GM23338 (cell line): ENCODE data around the gene EXD3. TPM values are rescaled to one million over a fixed set of nuclear protein-coding genes. Genes with fewer than 3 reads are reported as not detected.

Experiments used
- ATAC-seq: fragments of 200-7000 bp; cut with Tn5 transposase; 3 replicates; pipeline ENCODE4 v1.9.1; 2020
- DNase-seq: peaks from one replicate; pipeline ENCODE4 v3.0.0-alpha.2; 2015; ENCODE audit warnings: low spot score
- H2AFZ ChIP-seq: fragments of 200-600 bp; sonication (generic); 2 replicates; pipeline ENCODE4 v1.8.0; 2016; ENCODE audit warnings: antibody characterized with exemption, mild to moderate bottlenecking, moderate library complexity
- H3F3A ChIP-seq: fragments of 200-600 bp; sonication (generic); replicated peaks from 2 replicates; pipeline ENCODE4 v1.8.0; 2017; ENCODE audit warnings: antibody characterized with exemption, mixed run types, low read depth
- H3K27ac ChIP-seq: fragments of 200-600 bp; sonication (generic); 2 replicates; pipeline ENCODE4 v1.6.1; 2016; ENCODE audit warnings: low read depth
- H3K27me3 ChIP-seq: fragments of 200-600 bp; sonication (generic); 2 replicates; pipeline ENCODE4 v1.8.0; 2016; ENCODE audit warnings: mild to moderate bottlenecking, mixed run types, moderate library complexity; ENCODE audit not compliant: insufficient read depth
- H3K36me3 ChIP-seq: fragments of 200-600 bp; sonication (generic); 2 replicates; pipeline ENCODE4 v1.8.0; 2016; ENCODE audit warnings: mild to moderate bottlenecking; ENCODE audit not compliant: insufficient read depth
- H3K4me1 ChIP-seq: fragments of 200-600 bp; sonication (generic); 2 replicates; pipeline ENCODE4 v1.8.0; 2016; ENCODE audit warnings: mild to moderate bottlenecking, moderate library complexity; ENCODE audit not compliant: insufficient read depth
- H3K4me2 ChIP-seq: fragments of 200-600 bp; sonication (generic); 2 replicates; pipeline ENCODE4 v1.7.1; 2017; ENCODE audit warnings: mixed run types
- H3K4me3 ChIP-seq: fragments of 200-600 bp; sonication (generic); 2 replicates; pipeline ENCODE4 v1.6.1; 2016; ENCODE audit warnings: mixed run types
- H3K79me2 ChIP-seq: fragments of 200-600 bp; sonication (generic); replicated peaks from 2 replicates; pipeline ENCODE4 v1.8.0; 2017; ENCODE audit warnings: mild to moderate bottlenecking; ENCODE audit not compliant: insufficient read depth
- H3K9me2 ChIP-seq: fragments of 200-600 bp; sonication (generic); 2 replicates; pipeline ENCODE4 v1.8.0; 2017; ENCODE audit not compliant: insufficient read depth
- H4K20me1 ChIP-seq: fragments of 200-600 bp; sonication (generic); replicated peaks from 2 replicates; pipeline ENCODE4 v1.8.0; 2017; ENCODE audit warnings: mild to moderate bottlenecking; ENCODE audit not compliant: insufficient read depth
- H3K27ac Mint-ChIP-seq: 2 replicates; pipeline ENCODE4 v1.8.0; 2020; ENCODE audit warnings: inconsistent platforms, mild to moderate bottlenecking, moderate library complexity, mixed read lengths
- H3K27me3 Mint-ChIP-seq: 3 replicates; pipeline ENCODE4 v1.8.0; 2022; ENCODE audit warnings: low read depth, mild to moderate bottlenecking, moderate library complexity, mixed read lengths, inconsistent platforms; ENCODE audit not compliant: insufficient read depth, poor library complexity
- H3K36me3 Mint-ChIP-seq: 3 replicates; pipeline ENCODE4 v1.8.0; 2021; ENCODE audit warnings: low read depth, mild to moderate bottlenecking, inconsistent platforms, moderate library complexity, mixed read lengths
- H3K4me1 Mint-ChIP-seq: 3 replicates; pipeline ENCODE4 v1.8.0; 2020; ENCODE audit warnings: mild to moderate bottlenecking, inconsistent platforms, mixed read lengths
- H3K4me3 Mint-ChIP-seq: 3 replicates; pipeline ENCODE4 v1.8.0; 2021; ENCODE audit warnings: moderate library complexity, mild to moderate bottlenecking, inconsistent platforms, mixed read lengths
- H3K9me3 Mint-ChIP-seq: 3 replicates; pipeline ENCODE4 v1.8.0; 2020; ENCODE audit warnings: moderate library complexity, mild to moderate bottlenecking, inconsistent platforms, mixed read lengths
- CREB1 ChIP-seq: fragments of 250-450 bp; sonication (Bioruptor Pico); IDR thresholded peaks from 2 replicates; pipeline ENCODE4 v1.5.0; 2020; ENCODE audit warnings: low read depth, mild to moderate bottlenecking, moderate library complexity
- EZH2 ChIP-seq: fragments of 200-600 bp; sonication (generic); IDR thresholded peaks from one replicate; pipeline ENCODE4 v1.8.0; 2017; ENCODE audit warnings: antibody characterized with exemption, mild to moderate bottlenecking, low read depth; ENCODE audit not compliant: unreplicated experiment
- JUNB ChIP-seq: IDR thresholded peaks from one replicate; pipeline ENCODE4 v1.6.1; 2016; ENCODE audit warnings: antibody characterized with exemption; ENCODE audit not compliant: unreplicated experiment
- NANOG ChIP-seq: IDR thresholded peaks from 2 replicates; pipeline ENCODE4 v1.6.1; 2016; ENCODE audit warnings: antibody characterized with exemption, borderline replicate concordance
- POLR2AphosphoS5 ChIP-seq: IDR thresholded peaks from 2 replicates; pipeline ENCODE4 v1.6.1; 2016; ENCODE audit warnings: antibody characterized with exemption, low read depth
- ZNF114 ChIP-seq: fragments of 250-450 bp; sonication (Bioruptor Pico); IDR thresholded peaks from 2 replicates; pipeline ENCODE4 v1.5.0; 2020; ENCODE audit warnings: mild to moderate bottlenecking, moderate library complexity
- polyA plus RNA-seq: library from polyadenylated mRNA; unstranded; fragments of >200 nt; fragmentation: Nextera tagmentation; extraction: Ambion mirVana; gene quantifications from 2 replicates; pipeline ENCODE4 v1.2.1, GENCODE V29; 2016
- total RNA-seq: library from RNA; depleted of rRNA; stranded (reverse); fragments of >200 nt; shearing (Covaris generic); gene quantifications from 2 replicates; pipeline ENCODE4 v1.2.3, GENCODE V29; 2014
- TF ChIP-seq, protein P1 (sequence below): IDR thresholded peaks from 2 replicates; pipeline ENCODE4 v1.6.1; 2016; ENCODE audit warnings: antibody characterized with exemption
- TF ChIP-seq, protein P2 (sequence below): fragments of 250-450 bp; sonication (Bioruptor Pico); IDR thresholded peaks from 2 replicates; pipeline ENCODE4 v1.5.0; 2020; ENCODE audit warnings: mild to moderate bottlenecking, moderate library complexity
- TF ChIP-seq, protein P3 (sequence below), 2 experiments: fragments of 200-600 bp in 1 of 2; sonication (generic) in 1 of 2; conservative IDR thresholded peaks; 2 replicates each; pipeline versions ENCODE4 v1.5.1 to v1.6.1; 2016 to 2017; ENCODE audit warnings: antibody characterized with exemption in 2 of 2, low read depth in 2 of 2, mild to moderate bottlenecking in 2 of 2, moderate library complexity in 1 of 2

The EXD3 gene
- total and polyA plus RNA-seq, 2 experiments from 2014 or later: 3.6 to 9.7 TPM

DNA sequence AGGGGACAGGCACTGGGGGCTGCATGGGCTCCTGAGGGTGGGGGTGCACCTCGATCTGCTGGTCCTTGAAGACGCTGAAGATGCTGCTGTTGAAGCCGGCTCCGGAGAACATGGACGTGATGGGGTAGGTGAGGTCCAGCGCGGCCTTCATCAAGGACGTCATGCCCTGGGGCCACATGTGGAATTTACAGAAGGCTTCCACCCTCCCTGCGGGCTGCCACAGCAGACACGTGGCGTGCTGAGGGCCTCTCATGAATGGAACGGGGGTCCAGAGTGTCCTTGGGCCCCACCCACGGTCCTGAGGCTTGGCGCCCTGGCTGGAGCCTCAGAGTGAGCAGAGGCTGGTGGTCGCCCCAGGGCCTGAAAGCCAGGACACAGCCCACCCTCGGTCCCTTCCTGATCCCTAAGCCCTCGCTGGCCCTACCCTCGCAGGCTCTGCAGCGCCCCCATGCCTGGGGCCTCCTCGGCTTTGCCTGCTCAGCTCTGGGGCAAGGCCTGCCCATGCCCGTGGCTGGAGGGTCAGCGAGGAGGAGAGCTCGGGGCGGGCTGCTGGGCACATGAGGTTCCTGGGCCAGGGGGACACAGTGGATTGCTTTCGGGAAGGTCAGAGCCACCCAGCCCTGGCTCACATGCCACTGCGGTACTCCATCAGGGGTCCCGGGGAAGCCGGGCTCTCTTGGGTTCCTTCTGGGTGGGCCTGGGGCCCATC is 41.5 kb upstream of the EXD3 start:
- no peak overlapping the region for H3K4me3 Mint-ChIP-seq
- DNase-seq: no peak

DNA sequence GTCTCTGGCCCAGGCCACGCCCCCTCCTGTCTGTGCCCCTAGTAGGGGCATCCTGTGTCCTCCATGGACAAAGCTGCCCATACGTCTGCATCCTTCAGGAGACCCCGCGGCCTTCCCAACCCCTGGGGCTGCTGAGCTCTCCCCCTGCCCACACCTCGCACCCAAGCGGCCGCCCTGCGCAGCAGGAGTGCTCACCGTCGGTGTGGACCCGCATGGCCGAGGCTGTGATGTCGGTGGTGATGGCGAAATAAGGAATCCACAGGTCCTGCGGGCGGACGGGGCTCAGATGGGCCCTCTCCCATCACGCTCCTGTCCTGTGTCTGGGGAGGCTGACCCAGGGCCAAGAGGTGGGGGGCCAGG is 40.9 kb upstream of the EXD3 start:
- no peak overlapping the region for H3K4me3 Mint-ChIP-seq
- ATAC-seq: no peak
- Histone ChIP-seq H3K27me3 (no peaks in the 10 kb centered on the region), H3K4me2 (no peak overlapping the region), H3K4me3 (no peak overlapping the region), H3K4me1 (no peaks in the 10 kb centered on the region), H3K9me2 (no peaks in the 10 kb centered on the region), H3K36me3 (no peaks in the 10 kb centered on the region), H4K20me1 (no peaks in the 10 kb centered on the region), H3K79me2 (no peaks in the 10 kb centered on the region), H3F3A (no peaks in the 10 kb centered on the region), H2AFZ (no peak overlapping the region), H3K27ac (no peak overlapping the region)
- H3K27ac Mint-ChIP-seq: no peak overlapping the region
- H3K9me3 Mint-ChIP-seq: no peaks in the 10 kb centered on the region; the same call in 2 of the 3 replicates
- H3K27me3 Mint-ChIP-seq: peaks cover 11% of the 10 kb centered on the region
- H3K36me3 Mint-ChIP-seq: no peaks in the 10 kb centered on the region; the same call in 2 of the 3 replicates
- peaks cover 2% of the 10 kb centered on the region; the same call in 2 of the 3 replicates for H3K4me1 Mint-ChIP-seq
- no peak for DNase-seq
- TF ChIP-seq POLR2AphosphoS5: no peak
- TF ChIP-seq, protein P1, sequence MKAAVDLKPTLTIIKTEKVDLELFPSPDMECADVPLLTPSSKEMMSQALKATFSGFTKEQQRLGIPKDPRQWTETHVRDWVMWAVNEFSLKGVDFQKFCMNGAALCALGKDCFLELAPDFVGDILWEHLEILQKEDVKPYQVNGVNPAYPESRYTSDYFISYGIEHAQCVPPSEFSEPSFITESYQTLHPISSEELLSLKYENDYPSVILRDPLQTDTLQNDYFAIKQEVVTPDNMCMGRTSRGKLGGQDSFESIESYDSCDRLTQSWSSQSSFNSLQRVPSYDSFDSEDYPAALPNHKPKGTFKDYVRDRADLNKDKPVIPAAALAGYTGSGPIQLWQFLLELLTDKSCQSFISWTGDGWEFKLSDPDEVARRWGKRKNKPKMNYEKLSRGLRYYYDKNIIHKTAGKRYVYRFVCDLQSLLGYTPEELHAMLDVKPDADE: no peak
- TF ChIP-seq ZNF114 (CRISPR knock-in tag): no peak
- TF ChIP-seq, protein P2, sequence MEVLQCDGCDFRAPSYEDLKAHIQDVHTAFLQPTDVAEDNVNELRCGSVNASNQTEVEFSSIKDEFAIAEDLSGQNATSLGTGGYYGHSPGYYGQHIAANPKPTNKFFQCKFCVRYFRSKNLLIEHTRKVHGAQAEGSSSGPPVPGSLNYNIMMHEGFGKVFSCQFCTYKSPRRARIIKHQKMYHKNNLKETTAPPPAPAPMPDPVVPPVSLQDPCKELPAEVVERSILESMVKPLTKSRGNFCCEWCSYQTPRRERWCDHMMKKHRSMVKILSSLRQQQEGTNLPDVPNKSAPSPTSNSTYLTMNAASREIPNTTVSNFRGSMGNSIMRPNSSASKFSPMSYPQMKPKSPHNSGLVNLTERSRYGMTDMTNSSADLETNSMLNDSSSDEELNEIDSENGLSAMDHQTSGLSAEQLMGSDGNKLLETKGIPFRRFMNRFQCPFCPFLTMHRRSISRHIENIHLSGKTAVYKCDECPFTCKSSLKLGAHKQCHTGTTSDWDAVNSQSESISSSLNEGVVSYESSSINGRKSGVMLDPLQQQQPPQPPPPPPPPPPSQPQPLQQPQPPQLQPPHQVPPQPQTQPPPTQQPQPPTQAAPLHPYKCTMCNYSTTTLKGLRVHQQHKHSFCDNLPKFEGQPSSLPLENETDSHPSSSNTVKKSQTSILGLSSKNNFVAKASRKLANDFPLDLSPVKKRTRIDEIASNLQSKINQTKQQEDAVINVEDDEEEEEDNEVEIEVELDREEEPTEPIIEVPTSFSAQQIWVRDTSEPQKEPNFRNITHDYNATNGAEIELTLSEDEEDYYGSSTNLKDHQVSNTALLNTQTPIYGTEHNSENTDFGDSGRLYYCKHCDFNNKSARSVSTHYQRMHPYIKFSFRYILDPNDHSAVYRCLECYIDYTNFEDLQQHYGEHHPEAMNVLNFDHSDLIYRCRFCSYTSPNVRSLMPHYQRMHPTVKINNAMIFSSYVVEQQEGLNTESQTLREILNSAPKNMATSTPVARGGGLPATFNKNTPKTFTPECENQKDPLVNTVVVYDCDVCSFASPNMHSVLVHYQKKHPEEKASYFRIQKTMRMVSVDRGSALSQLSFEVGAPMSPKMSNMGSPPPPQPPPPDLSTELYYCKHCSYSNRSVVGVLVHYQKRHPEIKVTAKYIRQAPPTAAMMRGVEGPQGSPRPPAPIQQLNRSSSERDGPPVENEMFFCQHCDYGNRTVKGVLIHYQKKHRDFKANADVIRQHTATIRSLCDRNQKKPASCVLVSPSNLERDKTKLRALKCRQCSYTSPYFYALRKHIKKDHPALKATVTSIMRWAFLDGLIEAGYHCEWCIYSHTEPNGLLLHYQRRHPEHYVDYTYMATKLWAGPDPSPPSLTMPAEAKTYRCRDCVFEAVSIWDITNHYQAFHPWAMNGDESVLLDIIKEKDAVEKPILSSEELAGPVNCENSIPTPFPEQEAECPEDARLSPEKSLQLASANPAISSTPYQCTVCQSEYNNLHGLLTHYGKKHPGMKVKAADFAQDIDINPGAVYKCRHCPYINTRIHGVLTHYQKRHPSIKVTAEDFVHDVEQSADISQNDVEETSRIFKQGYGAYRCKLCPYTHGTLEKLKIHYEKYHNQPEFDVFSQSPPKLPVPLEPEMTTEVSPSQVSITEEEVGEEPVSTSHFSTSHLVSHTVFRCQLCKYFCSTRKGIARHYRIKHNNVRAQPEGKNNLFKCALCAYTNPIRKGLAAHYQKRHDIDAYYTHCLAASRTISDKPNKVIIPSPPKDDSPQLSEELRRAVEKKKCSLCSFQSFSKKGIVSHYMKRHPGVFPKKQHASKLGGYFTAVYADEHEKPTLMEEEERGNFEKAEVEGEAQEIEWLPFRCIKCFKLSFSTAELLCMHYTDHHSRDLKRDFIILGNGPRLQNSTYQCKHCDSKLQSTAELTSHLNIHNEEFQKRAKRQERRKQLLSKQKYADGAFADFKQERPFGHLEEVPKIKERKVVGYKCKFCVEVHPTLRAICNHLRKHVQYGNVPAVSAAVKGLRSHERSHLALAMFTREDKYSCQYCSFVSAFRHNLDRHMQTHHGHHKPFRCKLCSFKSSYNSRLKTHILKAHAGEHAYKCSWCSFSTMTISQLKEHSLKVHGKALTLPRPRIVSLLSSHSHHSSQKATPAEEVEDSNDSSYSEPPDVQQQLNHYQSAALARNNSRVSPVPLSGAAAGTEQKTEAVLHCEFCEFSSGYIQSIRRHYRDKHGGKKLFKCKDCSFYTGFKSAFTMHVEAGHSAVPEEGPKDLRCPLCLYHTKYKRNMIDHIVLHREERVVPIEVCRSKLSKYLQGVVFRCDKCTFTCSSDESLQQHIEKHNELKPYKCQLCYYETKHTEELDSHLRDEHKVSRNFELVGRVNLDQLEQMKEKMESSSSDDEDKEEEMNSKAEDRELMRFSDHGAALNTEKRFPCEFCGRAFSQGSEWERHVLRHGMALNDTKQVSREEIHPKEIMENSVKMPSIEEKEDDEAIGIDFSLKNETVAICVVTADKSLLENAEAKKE (CRISPR knock-in tag): no peak
- TF ChIP-seq, protein P3, sequence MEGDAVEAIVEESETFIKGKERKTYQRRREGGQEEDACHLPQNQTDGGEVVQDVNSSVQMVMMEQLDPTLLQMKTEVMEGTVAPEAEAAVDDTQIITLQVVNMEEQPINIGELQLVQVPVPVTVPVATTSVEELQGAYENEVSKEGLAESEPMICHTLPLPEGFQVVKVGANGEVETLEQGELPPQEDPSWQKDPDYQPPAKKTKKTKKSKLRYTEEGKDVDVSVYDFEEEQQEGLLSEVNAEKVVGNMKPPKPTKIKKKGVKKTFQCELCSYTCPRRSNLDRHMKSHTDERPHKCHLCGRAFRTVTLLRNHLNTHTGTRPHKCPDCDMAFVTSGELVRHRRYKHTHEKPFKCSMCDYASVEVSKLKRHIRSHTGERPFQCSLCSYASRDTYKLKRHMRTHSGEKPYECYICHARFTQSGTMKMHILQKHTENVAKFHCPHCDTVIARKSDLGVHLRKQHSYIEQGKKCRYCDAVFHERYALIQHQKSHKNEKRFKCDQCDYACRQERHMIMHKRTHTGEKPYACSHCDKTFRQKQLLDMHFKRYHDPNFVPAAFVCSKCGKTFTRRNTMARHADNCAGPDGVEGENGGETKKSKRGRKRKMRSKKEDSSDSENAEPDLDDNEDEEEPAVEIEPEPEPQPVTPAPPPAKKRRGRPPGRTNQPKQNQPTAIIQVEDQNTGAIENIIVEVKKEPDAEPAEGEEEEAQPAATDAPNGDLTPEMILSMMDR (conservative IDR thresholded peaks at IDR 0.05; ENCODE audit: low read depth in 2 of 2): no peak

More for the DNA sequence above, 41.5 kb upstream of the EXD3 start:
- no peaks in the 10 kb centered on the region; the same call in 2 of the 3 replicates for H3K36me3 Mint-ChIP-seq
- H3K27me3 Mint-ChIP-seq: peaks cover 11% of the 10 kb centered on the region
- Histone ChIP-seq H3K27ac (no peak overlapping the region), H3K4me3 (no peak overlapping the region), H3K79me2 (no peaks in the 10 kb centered on the region), H3K9me2 (no peaks in the 10 kb centered on the region), H4K20me1 (no peaks in the 10 kb centered on the region), H3K4me2 (no peak overlapping the region), H3K36me3 (no peaks in the 10 kb centered on the region), H3K27me3 (no peaks in the 10 kb centered on the region), H2AFZ (no peak overlapping the region), H3F3A (no peaks in the 10 kb centered on the region), H3K4me1 (no peaks in the 10 kb centered on the region)
- TF ChIP-seq CREB1 (CRISPR knock-in tag) (no peak), JUNB (no peak), NANOG (no peak), EZH2 (no peak)
- TF ChIP-seq, protein P3 (conservative IDR thresholded peaks at IDR 0.05; ENCODE audit: low read depth in 2 of 2): peak in 1 of 2 experiments; percentile 40; a peak in 2 of 4 replicates
- no peak overlapping the region for H3K27ac Mint-ChIP-seq
- no peaks in the 10 kb centered on the region; the same call in 2 of the 3 replicates for H3K9me3 Mint-ChIP-seq
- peak; percentile 6; the same call in 1 of the 3 replicates for ATAC-seq
- H3K4me1 Mint-ChIP-seq: peaks cover 2% of the 10 kb centered on the region; the same call in 2 of the 3 replicates
